Measurements from ENCODE around the gene FAM200B. TPM values are rescaled to one million over a fixed set of nuclear protein-coding genes. Genes with fewer than 3 reads are reported as not detected.

The FAM200B gene
- total RNA-seq, 4 donors from 2014 or later = 27.5 to 56.6 (median 38.3) TPM

DNA sequence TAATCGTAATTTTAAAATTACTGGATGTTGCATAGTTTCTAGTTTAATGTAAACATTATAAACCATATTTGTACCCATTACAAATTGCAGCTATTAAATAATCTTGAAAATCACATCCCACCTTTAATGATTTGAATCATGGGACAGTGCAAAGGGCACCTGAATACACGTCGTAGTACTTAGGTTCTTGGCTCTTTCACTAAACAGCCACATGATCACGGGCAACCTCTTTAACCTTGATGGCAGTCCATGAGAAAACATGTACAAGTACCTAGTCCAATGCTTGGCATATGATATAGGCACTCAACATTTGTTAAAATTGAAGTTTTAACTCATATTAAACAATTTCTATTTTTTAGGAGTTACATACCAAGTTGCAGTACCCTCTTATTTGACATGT, 14.6 kb upstream of the FAM200B start:
- TF ChIP-seq, protein P1, sequence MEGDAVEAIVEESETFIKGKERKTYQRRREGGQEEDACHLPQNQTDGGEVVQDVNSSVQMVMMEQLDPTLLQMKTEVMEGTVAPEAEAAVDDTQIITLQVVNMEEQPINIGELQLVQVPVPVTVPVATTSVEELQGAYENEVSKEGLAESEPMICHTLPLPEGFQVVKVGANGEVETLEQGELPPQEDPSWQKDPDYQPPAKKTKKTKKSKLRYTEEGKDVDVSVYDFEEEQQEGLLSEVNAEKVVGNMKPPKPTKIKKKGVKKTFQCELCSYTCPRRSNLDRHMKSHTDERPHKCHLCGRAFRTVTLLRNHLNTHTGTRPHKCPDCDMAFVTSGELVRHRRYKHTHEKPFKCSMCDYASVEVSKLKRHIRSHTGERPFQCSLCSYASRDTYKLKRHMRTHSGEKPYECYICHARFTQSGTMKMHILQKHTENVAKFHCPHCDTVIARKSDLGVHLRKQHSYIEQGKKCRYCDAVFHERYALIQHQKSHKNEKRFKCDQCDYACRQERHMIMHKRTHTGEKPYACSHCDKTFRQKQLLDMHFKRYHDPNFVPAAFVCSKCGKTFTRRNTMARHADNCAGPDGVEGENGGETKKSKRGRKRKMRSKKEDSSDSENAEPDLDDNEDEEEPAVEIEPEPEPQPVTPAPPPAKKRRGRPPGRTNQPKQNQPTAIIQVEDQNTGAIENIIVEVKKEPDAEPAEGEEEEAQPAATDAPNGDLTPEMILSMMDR (IDR thresholded peaks at IDR 0.05) = no peak
- no peak for DNase-seq (ENCODE audit: low spot score)
- no peak for ATAC-seq (ENCODE audit: low FRiP score)

DNA sequence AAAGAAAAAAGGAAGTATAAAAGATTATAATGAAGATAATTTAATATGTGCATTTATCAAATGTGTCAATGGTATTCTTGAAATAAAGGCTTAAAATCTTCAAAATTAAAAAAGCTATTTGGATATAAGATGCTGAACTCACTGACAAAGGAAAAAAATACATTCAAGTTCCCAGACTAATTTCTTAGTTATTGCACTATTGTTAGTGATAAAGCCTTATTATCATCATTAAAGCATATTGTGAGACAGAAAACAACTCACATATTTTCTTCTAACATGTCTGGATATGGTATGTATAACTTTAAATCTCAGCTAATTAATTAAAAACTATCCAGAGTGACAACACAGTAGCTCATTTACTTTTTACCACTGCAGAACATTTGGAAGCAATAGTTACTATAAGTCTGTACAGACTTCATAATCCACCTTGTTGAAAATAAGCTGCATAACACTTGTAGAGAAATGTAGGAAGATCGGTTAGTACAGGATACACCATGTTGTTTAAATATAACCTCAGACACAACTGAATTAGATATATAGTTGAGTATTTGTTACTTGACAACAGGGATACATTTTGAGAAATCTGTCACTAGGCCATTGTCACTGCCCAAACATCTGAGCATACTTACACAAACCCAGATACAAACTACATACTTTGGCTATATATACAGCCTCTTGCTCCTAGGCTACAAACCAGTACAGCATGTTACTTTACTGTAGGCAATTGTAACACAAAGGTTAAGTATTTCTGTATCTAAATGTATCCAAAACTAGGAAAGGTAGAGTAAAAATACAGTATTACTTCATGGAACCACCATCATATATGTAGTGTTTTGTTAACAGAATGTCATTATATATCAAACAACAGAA, 12.8 kb upstream of the FAM200B start:
- no peak for DNase-seq (ENCODE audit: low spot score)
- TF ChIP-seq, protein P1 (IDR thresholded peaks at IDR 0.05) = no peak
- ATAC-seq (ENCODE audit: low FRiP score) = no peak

DNA sequence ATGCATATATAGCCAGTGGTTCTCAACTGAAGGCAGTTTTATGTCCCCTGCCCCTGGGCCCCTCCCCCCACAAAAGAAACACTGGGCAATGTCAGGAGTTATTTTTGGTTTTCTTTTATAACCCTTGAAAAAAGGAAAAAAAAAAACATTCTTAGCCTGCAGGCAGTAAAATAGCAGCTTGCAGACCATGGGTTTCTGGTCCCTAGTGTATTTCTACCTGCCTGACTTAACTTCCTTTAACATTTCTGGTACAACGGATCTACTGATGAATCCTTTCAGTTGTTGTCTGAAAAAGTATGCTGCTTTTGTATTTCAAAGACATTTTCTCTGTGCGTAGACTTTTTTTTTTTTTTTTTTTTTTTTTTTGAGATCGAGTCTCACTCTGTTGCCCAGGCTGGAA, 11.1 kb upstream of the FAM200B start:
- ATAC-seq (ENCODE audit: low FRiP score) (no peak), DNase-seq (ENCODE audit: low spot score) (no peak)
- TF ChIP-seq, protein P1 (IDR thresholded peaks at IDR 0.05) = no peak

DNA sequence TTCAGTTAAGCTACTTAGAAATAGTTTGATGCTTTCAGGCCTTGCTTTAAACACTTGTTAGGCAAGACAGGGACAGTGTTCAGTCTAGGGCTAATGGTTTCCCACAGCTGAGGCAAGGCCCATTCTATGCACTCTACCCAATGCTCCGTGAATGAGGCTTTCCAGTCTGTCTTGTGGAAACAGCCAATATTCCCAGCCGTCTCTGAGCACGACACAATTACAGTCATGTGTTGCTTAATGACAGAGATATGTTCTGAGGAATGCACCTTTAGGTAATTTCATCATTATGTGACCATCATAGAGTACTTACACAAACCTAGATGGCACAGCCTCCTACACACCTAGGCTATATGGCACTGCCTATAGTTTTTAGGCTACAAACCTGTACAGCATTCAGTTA, 9.5 kb upstream of the FAM200B start:
- TF ChIP-seq, protein P1 (IDR thresholded peaks at IDR 0.05) = no peak
- DNase-seq (ENCODE audit: low spot score) (no peak), ATAC-seq (ENCODE audit: low FRiP score) (no peak)

DNA sequence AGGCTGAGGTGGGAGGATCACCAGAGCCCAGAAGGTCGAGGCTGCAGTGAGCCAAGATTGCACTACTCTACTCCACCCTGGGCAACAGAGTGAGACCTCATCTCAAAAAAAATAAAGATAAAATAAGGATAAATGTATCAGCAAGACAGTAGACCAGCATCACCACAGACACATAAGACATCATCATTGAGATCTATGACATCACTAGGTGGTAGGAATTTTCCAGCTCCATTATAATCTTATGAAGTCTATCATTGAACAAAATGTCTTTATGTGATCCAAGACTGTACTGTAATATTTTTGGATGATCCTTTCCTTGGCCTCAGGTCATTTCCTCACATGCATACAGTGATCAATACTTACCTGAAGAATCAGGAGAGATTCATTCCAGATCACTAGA, 8.3 kb upstream of the FAM200B start:
- no peak for DNase-seq (ENCODE audit: low spot score)
- TF ChIP-seq, protein P1 (IDR thresholded peaks at IDR 0.05) = no peak
- ATAC-seq (ENCODE audit: low FRiP score) = no peak

DNA sequence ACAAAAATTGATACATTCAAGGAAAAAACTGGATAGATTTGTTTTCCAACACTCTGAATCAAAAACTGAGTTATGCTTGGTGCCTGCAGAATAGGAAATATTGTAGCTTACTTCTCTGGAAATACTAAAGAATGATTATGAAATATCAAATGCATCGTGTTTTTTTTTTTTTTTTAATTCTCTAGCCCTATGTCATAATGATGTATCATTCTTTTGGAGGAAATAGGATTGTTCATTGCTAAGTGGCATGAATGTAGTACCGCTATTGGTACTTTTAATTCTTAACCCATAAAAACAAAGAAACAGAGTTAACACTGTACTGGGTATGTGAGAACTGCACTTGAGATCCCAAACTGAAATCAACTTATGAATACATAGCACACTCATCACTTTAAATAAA, 7.6 kb upstream of the FAM200B start:
- ATAC-seq (ENCODE audit: low FRiP score) = no peak
- no peak for DNase-seq (ENCODE audit: low spot score)
- TF ChIP-seq, protein P1 (IDR thresholded peaks at IDR 0.05) = no peak

DNA sequence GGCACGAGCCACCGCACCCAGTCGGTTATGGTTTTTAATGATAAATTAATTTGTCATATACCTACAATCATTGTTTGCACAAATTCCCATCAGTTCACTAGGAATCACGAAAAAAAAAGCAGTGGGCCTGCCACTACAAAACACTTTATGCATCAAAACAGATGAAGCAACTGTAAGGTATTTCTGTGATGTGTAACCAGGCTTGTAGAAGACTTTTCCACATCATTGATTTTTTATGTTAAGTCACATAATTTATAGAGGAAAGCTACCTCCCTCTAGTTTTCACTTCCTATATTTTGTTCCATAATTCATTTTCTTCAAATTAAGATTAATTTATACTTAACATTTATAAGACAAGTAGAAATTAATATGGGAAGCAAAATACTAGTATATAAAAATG, 6.7 kb upstream of the FAM200B start:
- DNase-seq (ENCODE audit: low spot score) (no peak), ATAC-seq (ENCODE audit: low FRiP score) (no peak)
- TF ChIP-seq, protein P1 (IDR thresholded peaks at IDR 0.05) = no peak
